Ishikawa (cell line): ENCODE results near the gene ORC5.

Experiments used
- CEBPB ChIP-seq: IDR thresholded peaks from 2 replicates; pipeline ENCODE4 v1.6.1; 2012
- CREB1 ChIP-seq: IDR thresholded peaks from 2 replicates; pipeline ENCODE4 v1.6.1; 2012; ENCODE audit warnings: low read depth
- EGR1 ChIP-seq: IDR thresholded peaks from 2 replicates; pipeline ENCODE4 v1.6.1; 2012
- EP300 ChIP-seq: IDR thresholded peaks from 2 replicates; pipeline ENCODE4 v1.6.1; 2012; ENCODE audit warnings: borderline replicate concordance
- FOXM1 ChIP-seq: IDR thresholded peaks from 2 replicates; pipeline ENCODE4 v1.6.1; 2012; ENCODE audit warnings: low read depth, borderline replicate concordance
- NFIC ChIP-seq: IDR thresholded peaks from 2 replicates; pipeline ENCODE4 v1.6.1; 2012
- RAD21 ChIP-seq: IDR thresholded peaks from 2 replicates; pipeline ENCODE4 v1.6.1; 2012; ENCODE audit warnings: low read depth
- TAF1 ChIP-seq: IDR thresholded peaks from 2 replicates; pipeline ENCODE4 v1.6.1; 2012; ENCODE audit warnings: low read depth, mild to moderate bottlenecking
- TCF12 ChIP-seq: IDR thresholded peaks from 2 replicates; pipeline ENCODE4 v1.6.1; 2012; ENCODE audit warnings: low read depth
- TEAD4 ChIP-seq: IDR thresholded peaks from 2 replicates; pipeline ENCODE4 v1.6.1; 2012
- YY1 ChIP-seq: IDR thresholded peaks from 2 replicates; pipeline ENCODE4 v1.6.1; 2012; ENCODE audit warnings: low read depth
- TF ChIP-seq, protein P1 (sequence below): IDR thresholded peaks from 2 replicates; pipeline ENCODE4 v1.6.1; 2012
- TF ChIP-seq, protein P2 (sequence below): IDR thresholded peaks from 2 replicates; pipeline ENCODE4 v1.6.1; 2012; ENCODE audit warnings: low read depth, mild to moderate bottlenecking
- TF ChIP-seq, protein P3 (sequence below): IDR thresholded peaks from 2 replicates; pipeline ENCODE4 v1.6.1; 2012

DNA sequence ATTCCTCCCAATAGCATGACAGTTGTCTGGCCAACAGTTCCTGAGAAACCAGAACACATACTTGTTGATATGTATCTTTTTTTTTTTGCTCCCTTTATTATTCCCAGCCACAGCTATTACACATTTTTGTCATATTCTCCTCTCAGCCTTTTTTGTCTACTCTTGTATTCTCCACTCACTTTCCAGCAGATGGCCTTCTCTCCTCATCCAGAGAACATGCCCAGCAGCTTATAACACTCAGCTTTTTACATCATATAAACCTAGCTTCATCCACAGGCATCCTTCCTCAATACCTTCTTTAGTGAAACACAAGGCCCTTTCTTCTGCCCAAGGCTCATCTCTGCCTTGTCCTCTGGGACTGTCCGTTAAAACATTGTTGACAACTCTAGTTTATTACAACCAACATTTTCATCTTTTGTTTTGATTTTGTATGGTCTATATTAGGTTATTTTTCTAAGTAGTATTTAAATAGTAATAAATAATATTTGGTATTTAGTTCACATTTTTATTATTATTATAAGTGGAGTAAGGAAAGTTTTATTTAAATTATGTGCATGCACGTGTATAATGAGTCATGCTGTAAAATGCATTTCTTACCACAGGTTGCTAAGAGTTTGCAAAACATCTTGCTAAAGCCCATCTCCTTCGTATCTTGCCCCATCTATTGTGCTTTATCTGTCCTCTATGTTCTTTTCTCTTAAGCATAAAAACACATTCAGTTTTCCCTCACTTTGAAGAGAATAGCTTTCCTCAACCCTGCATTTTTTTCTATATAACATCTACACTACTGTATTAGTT lies 101.5 kb downstream of the ORC5 start:
- TF ChIP-seq CEBPB (no peak), TEAD4 (no peak), EGR1 (no peak), NFIC (no peak), TAF1 (no peak), CREB1 (no peak), RAD21 (no peak), FOXM1 (no peak), YY1 (no peak), EP300 (no peak), TCF12 (no peak)
- TF ChIP-seq, protein P1, sequence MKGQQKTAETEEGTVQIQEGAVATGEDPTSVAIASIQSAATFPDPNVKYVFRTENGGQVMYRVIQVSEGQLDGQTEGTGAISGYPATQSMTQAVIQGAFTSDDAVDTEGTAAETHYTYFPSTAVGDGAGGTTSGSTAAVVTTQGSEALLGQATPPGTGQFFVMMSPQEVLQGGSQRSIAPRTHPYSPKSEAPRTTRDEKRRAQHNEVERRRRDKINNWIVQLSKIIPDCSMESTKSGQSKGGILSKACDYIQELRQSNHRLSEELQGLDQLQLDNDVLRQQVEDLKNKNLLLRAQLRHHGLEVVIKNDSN = no peak
- TF ChIP-seq, protein P2, sequence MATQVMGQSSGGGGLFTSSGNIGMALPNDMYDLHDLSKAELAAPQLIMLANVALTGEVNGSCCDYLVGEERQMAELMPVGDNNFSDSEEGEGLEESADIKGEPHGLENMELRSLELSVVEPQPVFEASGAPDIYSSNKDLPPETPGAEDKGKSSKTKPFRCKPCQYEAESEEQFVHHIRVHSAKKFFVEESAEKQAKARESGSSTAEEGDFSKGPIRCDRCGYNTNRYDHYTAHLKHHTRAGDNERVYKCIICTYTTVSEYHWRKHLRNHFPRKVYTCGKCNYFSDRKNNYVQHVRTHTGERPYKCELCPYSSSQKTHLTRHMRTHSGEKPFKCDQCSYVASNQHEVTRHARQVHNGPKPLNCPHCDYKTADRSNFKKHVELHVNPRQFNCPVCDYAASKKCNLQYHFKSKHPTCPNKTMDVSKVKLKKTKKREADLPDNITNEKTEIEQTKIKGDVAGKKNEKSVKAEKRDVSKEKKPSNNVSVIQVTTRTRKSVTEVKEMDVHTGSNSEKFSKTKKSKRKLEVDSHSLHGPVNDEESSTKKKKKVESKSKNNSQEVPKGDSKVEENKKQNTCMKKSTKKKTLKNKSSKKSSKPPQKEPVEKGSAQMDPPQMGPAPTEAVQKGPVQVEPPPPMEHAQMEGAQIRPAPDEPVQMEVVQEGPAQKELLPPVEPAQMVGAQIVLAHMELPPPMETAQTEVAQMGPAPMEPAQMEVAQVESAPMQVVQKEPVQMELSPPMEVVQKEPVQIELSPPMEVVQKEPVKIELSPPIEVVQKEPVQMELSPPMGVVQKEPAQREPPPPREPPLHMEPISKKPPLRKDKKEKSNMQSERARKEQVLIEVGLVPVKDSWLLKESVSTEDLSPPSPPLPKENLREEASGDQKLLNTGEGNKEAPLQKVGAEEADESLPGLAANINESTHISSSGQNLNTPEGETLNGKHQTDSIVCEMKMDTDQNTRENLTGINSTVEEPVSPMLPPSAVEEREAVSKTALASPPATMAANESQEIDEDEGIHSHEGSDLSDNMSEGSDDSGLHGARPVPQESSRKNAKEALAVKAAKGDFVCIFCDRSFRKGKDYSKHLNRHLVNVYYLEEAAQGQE = no peak
- TF ChIP-seq, protein P3, sequence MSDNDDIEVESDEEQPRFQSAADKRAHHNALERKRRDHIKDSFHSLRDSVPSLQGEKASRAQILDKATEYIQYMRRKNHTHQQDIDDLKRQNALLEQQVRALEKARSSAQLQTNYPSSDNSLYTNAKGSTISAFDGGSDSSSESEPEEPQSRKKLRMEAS = no peak
